LoVo (cell line): ENCODE measurements around the gene SNAPC4.

ENCODE experiments used
- DNase-seq: peaks from one replicate; pipeline ENCODE4 v3.0.0-alpha.2; 2016; ENCODE audit warnings: low spot score

Gene SNAPC4

DNA sequence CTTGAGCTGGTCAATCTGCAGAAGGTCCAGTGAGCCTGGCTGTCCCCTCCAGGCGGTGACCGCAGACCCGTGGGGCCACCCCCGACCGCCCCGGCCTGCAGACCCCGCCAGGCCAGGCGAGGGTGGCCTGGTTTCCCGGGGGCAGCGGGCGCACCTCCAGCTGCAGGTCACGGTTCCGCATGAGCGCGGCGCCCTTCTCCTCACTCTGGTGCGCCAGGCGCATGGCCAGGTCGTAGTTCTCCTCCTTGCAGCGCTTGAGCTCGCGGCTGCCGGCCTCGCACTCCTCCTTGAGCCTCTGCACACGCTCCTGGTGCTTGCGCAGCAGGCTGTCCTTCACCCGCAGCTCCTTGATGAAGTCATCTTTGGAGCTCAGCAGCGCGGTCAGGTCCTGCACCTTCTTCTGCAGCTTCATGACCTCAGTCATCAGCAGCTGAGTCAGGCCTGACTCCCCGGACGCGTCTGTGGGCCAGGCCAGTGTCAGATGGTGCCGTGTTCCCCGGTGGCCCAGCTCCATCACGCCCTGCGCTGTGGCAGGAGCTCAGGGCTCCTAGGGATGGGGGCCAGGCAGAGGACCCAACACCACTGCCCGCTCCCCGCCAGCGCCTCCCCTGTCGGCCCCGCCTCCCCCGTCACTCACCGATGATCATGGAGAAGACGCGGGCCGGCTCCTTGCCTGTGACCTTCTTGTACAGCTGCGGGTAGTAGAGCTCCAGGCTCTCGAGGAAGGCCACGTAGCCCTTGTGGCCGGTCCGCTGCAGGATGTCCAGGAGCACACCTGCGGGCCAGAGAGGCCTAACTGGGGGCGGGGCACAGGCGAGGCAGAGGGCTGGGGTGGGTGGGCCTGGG, 29.1 kb downstream of the SNAPC4 start:
- DNase-seq = no peak

DNA sequence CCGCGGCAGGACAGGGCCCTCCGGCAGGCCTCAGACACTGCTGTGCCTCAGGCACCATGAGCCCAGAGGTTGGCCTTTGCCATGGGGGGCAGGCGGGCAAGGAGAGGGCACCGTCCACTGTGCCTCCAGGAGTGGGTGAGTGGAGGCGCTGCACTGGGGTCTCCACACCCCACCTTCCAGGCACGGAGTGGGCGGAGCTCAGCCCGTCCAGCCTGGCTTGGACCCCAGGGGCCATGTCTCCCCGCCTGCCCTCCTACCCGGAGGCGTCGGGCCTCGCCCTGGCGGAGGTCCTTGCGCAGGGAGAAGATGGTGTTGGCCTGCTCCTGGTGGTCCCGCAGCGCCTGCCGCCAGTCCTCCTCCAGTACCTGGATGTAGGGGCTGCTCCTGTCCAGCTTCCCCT, 29.9 kb downstream of the SNAPC4 start:
- no peak for DNase-seq

DNA sequence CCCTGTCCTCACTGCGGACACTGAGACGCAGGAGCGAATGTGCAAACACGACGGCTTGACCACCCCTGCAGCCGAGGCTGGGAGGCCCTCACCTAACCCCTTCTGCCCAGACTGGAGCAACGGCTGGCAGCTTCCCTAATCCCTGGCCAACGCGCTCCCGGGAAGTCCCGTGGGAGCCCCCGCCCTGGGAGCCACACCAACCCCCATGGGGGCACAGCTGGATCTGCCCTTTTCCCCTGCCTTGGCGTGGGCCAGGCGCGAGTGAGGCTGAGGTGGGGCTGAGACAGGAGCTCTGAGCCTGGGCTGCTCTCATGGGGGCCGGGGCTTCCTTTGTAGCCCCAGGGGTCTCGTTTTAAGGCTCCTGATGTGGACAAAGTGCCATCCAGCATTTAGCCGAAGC, 31.8 kb downstream of the SNAPC4 start:
- DNase-seq = no peak

DNA sequence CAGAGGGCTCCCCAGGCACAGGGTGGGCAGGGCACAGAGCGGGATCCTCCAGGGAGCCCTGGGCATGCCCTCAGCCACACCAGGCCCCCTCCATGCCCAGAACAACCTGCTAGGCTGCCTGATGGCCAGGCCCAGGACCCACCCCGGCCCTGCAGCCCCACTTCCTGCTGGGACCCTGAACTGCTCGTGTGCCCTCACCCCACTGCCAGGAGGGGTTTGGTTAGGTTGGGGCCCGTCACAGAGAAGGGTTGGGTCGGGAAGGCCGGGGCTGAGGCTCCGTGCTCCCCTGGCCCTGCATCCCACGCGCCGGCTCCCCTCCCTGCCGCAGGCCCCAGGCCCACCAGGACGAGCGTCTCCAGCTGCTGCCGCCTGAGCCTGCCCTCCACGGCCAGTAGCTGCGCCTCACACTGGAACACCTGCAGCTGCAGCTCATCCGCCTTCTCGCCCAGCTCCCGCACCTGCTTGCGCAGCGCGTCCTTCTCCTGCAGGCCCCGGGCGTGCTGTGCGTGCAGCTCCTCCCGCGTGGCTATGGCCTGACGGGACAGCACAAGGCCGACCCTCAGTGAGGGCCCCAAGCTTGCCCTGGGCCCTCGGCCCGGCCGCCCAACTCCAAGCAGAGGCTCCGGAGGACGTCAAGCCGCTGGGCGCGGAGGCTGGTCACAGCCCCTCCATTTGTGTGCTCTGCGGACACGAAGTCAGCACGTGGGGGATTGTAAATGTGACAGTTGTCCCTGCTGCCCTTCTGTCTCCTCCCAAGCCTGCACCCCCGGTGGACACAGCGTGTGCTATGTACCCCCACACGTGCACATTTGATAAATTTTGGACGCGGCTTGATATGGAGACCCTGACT, 32.4 kb downstream of the SNAPC4 start:
- no peak for DNase-seq

DNA sequence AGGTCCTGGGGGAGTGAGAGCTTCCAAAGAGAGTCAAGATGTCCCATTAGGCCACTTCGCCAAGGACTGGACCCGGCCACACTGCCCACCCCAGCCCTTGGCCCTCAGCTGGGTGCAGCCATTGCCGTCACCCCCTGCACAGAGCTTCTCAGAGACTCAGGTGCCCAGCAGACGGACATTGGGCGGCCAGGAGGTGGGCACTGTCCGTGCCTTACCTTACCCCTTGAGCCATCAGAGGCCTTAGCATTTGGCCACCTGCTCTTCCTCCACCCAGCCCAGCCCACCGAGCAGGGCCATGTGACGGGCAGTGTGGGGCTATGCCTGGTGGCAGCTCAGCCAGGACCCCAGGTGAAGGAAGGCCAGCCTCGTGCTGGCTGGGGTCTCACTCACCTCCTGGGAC, 33.1 kb downstream of the SNAPC4 start:
- no peak for DNase-seq

DNA sequence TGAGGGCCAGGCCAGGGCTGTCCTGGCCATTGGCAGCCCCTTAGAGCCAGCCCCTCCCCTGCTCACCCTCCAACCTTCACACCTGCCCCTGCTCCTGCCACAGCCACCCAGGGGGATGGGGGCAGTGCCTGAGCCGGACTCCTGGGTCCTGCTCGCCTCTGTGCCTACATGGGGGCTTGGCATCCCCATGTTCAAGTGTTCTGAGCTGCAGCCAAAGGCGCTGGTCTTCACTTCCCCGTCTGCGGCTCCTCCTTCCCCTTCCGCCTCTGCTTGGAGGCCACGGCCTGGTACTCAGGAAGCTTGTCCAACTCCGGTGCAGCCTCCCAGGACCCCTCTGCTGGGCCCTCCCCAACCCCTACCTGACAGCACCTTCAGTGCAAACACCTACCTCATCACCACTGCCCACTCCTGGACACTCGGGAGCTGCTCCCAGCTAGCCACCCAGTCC, 34.2 kb downstream of the SNAPC4 start:
- no peak for DNase-seq

DNA sequence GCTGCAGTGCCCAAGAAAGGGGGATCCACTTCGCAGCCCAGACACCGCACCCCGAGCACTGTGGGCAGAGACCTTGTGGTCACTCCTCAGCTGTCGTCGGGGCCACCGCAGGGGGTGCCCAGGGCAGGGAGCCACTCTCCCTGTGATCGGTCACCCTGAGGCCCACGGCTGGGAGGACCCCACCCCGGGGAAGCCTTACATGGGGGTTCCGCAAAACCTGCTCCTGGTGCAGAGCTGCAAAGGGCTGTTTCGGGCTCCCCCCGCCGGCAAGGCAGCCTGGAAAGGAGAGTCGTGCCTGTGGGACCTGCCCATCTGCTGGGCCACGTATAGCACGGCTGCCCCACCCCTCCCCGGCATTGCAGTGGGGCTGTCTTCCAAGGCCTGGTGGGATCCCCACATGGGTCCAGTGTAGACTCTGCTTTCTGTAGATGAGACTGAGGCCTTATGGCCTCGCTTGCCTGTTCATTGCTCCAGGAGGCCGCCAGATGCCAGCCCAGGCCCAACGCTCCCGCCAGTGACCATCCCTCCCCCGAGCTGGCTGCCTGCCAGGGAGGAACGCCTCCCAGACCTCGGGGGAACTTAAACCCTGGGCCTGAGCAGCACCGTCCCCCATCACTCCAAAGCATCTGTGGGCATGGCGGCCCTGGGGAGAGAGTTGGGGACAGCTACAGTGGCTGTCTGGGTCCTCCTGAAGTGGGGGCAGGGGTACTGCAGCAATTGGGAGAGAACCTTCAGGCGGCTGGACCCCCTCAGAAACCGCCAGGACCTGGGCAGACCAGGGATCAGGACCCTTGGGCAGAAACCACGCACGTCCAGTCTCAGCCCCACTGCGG, 34.8 kb downstream of the SNAPC4 start:
- DNase-seq = no peak

DNA sequence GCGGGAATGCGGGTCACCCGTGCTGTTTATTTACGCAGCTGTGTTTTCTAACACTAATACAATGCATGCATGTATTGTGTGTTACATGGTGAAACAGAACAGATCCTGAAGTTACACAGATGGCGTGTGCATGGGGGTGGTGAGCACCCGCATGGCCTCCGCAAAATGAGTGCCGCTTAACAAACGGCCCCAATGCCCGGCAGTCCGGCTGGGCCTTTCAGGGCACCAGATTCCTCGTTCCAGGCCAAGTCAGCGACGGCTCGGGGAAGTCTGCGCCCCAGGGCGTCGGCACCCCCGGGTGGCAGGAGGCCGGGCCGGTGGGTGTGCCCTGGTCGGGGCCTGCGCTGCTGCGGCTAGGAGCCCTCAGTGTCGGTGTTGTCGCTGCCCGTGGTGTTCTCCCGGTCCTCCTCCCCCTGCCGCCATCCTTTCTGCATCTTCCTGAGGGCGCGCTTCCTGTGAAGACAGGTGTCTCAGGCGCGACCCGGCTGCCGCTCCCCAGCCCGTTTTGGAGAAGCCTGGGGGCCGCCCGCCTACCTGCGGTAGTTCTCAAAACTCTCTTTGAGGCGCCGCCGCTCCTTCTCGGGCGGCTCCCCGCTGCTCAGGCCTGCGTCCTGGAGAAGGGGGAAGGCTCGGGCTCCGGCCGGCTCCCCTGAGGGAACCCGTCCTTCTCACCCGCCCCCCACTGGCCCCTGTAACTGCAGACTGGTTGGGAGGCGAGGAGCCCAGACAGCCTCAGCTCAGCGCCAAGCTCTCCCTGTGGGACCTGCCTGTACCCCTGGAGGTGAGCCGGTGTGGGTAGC, 35.8 kb downstream of the SNAPC4 start:
- no peak for DNase-seq

DNA sequence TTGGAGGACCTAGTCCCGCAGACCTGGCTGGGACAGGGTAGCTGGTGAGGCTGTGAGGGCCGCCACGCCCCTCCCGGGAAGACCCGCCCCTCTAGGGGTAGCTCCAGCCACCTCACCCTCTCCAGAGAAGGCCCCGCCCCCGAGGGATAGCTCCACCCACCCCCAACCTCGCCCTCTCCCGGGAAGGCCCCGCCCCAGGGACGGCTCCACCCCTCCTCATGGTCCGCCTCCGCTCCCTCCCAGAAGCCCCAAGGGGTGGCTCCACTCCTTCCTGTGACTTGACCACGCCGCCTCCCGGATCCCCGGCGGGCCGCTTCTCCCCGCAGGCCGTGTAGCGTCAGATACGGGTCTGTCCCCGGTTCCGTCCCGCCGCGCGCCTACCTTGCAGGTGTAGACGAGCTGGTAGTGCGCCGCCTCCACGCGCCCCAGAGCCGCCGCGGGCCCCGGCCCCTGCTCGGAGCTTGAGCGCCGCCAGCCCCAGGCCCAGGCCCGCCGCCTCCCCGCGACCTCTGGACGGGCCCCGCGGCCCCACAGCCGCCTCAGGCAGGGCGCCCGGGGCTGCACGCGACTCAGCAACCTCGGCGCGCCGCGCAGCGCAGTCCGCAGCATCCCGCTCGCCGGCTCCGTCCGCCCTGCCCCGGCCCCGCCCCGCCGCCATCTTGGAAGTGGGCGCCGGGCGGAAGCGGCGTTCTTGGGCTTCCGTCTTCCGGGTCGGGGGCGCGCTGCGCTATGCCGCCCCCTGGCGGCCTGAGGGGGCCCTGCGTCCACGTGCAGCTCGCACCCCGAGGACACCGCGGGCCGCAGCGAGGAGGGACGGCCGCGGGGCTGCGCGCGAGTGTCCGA, 36.6 kb downstream of the SNAPC4 start, which contains the start of gene DNLZ:
DNLZ (minus strand) TSS at position 639 of the 843 bp plus-strand sequence; CDS start at position 609, 30 bp downstream.
- DNase-seq = peak; percentile 91

DNA sequence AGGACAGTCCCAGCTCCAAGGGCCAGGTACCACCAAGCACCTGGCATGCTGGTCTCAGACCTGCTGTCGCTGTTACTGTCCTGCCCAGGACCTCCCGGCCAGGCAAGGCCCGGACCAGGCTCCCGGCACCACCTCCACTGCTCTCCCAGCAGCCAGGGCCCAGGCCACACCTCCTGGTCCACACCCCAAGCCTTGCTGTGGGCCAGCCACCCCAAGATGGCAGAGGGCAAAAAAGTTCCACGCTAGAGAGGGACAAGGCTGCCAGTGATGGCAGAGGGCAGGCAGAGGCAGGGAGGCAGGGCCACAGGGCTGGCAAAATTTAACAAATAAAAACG, 37.6 kb downstream of the SNAPC4 start:
- DNase-seq = no peak

DNA sequence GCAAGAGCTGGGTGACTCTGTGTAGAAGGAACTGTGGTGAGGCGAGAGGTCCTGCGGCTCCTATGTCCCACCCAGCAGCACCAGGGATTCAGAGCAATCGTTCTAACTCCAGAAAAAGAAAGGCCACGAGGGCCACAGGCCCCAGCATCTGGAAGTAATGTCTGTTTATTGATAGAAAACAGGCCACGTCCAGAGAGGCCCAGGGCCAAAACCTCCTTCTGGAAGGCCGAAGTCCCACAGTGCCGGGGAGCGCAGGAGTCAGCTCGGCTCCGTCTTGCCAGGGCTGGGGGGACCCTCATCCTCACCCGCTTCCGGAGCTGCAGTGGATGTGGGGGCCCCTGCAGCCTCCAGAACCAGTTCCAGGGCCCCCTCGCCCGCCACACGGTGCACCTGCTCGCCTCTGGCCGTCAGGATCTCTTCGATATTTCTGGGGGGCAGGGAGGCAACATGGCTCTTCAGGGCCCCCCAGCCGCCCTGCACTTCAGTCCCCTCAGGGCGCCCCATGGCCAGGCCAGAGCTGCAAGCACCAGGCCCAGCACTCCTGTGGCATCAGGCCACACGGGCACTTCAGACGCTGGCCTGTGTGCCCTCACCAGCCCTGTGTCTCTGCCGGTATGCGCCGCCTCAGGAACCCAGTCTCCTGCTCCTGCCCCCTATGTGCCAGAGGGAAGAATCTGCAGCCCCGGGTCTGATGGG, 38.1 kb downstream of the SNAPC4 start:
- no peak for DNase-seq

DNA sequence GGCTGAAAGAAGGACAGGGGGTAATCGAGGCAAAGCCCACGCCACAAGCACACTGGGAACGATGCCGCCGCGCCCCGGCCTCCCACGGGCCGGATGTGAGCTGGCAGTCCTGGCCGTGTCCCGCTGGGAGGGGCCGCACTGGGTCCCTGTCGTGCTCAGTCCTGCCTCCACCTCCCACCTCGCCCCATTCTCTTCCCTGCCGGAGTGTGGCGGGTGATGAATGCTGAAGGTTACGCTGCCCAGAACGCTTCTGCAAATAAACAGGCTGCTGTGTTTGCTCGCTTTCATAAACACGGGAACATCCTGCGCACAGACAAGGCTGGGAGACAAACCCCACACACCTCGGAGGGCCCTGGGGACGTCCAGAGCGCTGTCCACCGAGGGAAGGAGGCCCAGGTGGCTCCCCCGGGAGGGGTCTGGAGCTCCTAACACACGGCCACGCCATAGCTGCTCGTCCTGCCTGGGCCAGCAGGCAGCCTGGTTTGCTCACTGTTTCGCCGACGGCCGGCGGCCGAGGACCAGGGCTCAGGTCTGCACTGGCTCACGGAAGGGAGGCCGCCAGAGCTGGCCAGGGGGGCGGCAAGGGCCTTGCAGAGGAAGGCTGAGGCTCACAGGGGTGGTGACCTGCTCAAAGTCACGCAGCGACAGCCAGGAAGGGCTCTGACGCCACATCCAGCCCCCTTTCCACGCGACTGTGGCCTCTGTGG, 38.8 kb downstream of the SNAPC4 start:
- DNase-seq = no peak

DNA sequence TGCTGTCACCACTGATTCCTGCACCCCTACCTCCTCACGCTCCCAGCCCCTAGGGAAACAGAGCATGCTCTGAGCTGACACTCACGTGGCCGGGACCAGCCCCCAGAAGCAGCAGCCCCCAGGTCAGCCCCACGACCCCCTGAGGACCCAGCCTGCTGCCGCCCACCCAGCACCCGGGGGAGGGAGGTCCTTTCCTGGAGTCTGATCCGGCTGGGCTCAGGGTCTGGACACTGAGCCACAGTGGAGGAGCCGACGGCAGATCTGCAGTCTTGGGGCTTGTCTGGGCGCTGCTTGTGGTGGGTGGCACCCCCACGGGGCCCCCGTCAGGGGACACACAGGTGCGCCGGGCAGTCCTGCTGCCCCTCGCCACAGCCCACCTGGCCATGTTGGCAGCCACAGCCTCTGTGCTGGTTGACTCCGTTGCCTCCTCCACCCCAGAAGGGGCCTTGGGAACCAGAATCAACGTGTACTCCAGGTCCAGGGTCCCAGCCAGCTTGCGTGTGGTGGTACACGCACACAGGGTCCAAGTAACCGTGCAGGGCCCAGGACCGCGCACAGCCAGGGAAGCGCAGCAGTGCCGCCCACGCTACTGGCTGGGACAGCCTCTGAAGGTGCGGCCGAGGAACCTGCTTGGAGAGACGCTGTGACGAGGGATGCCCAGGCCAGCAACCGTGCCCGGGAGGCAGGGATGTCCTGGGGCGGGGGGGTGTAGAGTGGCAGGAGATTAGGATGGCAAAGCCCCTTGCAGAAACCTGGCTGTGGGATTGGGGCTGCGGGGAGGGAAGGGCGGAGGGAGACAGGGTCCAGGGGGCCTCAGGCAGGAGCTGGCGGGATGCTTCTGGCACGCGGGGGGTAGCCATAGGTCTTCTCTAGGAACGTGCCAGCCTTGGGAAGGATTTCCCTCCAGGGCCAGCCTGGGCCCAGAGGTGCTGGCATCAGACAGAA, 39.9 kb downstream of the SNAPC4 start:
- DNase-seq = no peak

DNA sequence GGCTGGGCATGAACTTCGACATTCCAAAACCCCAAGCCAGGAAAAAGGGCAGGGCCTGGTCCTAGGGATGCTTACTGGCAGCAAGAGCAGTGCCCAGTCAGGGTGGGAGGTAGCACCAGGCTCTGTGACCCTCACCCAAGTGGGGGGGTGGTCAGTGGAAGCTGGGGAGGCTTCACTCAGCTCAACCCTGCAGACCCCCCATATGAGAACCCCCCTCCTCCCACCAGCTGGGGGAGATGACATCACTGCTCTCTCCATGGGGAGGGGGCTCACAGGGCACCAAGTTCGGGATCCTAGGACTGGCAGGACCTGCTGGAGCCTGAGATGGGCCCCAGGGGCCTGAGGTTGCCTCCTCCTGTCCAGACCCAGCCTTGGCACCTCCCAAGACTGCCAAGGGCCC, 41.1 kb downstream of the SNAPC4 start:
- DNase-seq = no peak

DNA sequence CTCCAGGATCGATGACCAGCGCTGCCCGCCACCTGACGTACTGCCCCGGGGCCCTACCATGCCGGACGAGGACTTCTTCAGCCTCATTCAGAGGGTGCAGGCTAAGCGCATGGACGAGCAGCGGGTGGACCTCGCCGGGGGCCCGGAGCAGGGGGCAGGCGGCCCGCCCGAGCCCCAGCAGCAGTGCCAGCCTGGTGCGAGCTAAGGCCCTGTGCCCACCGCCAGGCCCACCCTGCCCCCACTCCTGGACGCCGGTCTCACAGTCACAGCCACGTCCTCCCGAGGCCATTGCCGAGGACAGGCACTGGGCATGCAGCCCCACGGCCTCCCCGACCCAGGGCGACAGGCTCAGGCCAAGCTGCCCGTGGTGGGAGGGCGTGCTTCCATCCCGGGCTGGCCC, 42.0 kb downstream of the SNAPC4 start:
- no peak for DNase-seq

DNA sequence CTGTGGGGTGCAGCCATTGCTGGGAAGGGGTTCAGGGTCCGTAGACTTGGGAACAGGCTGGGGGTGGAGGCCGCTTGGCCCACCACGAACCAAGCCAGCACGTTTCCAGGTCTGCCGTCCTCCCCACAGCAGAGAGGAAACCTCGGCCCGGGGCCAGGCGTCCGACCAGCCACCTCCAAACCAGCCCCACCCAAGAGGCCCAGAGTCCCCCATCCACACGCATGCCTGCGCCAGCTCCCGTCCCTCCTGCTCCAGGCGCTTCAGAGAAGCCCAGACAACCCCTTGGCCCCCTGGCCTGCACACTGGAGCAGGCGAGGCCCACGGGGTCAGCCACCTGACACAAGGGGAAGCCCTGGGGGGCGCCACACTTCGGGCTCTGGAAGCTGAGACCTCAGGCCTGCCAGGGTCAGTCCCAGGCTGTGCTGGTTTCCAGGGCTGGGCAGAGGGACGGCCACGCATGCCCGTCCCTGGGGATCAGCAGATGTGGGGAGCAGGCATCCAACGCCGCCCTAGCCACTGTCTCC, 42.7 kb downstream of the SNAPC4 start:
- no peak for DNase-seq

DNA sequence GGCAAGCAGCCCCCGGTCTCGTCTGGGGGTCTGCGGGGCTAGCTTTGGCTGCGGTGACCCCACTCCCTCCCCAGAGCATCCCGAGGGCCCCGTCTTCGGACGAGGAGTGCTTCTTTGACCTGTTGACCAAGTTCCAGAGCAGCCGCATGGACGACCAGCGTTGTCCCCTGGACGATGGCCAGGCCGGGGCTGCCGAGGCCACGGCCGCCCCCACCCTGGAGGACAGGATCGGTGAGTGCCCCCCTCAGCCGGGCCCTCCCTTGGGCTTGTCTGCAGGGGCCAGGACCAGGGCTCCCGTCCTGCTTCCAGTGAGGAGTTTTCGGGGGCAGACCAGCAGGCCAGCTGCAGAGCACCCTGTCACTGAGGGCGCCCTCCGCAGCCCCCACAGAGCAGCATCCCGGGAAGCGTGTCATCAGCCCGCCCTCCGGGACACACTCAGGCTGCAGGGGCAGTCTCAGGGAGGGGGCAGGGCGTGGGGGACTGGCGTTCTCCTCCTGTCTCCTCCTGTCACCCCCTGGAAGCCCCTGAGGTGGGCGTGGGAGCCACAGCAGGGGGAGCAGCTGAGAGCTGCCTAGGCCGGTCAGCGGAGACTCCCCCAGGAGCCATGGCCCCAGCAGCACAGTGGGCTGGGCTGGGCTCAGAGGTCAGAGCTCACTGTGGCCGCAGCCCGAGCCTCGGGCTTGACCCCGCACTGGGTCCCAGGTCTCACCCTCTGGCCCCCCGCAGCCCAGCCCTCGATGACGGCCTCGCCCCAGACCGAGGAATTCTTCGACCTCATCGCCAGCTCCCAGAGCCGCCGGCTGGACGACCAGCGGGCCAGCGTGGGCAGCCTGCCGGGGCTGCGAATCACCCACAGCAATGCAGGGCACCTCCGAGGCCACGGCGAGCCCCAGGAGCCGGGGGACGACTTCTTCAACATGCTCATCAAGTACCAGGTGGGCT, 44.1 kb downstream of the SNAPC4 start:
- DNase-seq = no peak
